Measurements from ENCODE around the gene C10orf120. TPM values are rescaled to one million over a fixed set of nuclear protein-coding genes. Genes with fewer than 3 reads are reported as not detected.

Gene C10orf120
- total and polyA plus RNA-seq, 2 experiments from 2014 or later, result not detected

DNA sequence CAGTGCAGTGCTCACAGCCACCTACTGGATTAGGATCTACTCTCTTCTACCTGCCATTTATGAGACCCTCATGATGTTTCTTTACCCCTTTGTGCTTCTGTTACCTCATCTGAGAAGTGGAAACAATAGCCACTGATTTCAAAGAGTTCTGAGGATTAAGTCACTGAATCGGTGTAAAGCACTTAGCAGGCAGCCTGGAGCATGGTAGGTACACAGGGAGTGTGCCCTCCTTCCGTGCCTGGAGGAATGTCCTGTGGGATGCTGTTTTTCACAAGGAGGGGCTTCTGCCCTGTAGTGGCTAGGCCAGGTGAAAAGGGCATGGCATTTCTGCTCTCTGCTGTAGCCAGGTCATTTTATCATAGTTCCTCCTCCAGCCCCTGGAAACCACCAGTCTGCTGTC lies 44.6 kb upstream of the C10orf120 start:
- Mint-ChIP-seq H3K4me3 (no peak overlapping the region), H3K36me3 (ENCODE audit: low read depth) (no peaks in the 10 kb centered on the region), H3K27ac (no peak overlapping the region), H3K27me3 (ENCODE audit: insufficient read depth, low read depth, poor library complexity) (peaks cover 8% of the 10 kb centered on the region), H3K9me3 (no peaks in the 10 kb centered on the region), H3K4me1 (no peaks in the 10 kb centered on the region)
- Histone ChIP-seq H3K4me3 (no peak overlapping the region), H2AFZ (peak overlapping the region; percentile 23; the same call in 1 of the 2 replicates), H3K27me3 (ENCODE audit: insufficient read depth) (no peaks in the 10 kb centered on the region), H3K36me3 (ENCODE audit: insufficient read depth) (no peaks in the 10 kb centered on the region), H3K9me2 (ENCODE audit: insufficient read depth) (no peaks in the 10 kb centered on the region), H3F3A (replicated peaks; ENCODE audit: low read depth) (no peaks in the 10 kb centered on the region), H3K79me2 (replicated peaks; ENCODE audit: insufficient read depth) (no peaks in the 10 kb centered on the region), H3K27ac (ENCODE audit: low read depth) (no peak overlapping the region), H4K20me1 (replicated peaks; ENCODE audit: insufficient read depth) (no peaks in the 10 kb centered on the region), H3K4me1 (ENCODE audit: insufficient read depth) (no peaks in the 10 kb centered on the region), H3K4me2 (no peak overlapping the region)
- TF ChIP-seq ZNF331 (CRISPR knock-in tag; IDR thresholded peaks at IDR 0.05; ENCODE audit: low read depth), result no peak
- no peak for TF ChIP-seq CTCF (conservative IDR thresholded peaks at IDR 0.05; ENCODE audit: low read depth in 2 of 2)
- no peak for TF ChIP-seq CREB1 (CRISPR knock-in tag; IDR thresholded peaks at IDR 0.05; ENCODE audit: low read depth)
- TF ChIP-seq EZH2phosphoT487 (IDR thresholded peaks at IDR 0.05; ENCODE audit: unreplicated experiment), result no peak
- TF ChIP-seq POLR2AphosphoS5 (IDR thresholded peaks at IDR 0.05; ENCODE audit: low read depth), result no peak
- no peak for TF ChIP-seq ZNF114 (CRISPR knock-in tag; IDR thresholded peaks at IDR 0.05)
- TF ChIP-seq, protein P1, sequence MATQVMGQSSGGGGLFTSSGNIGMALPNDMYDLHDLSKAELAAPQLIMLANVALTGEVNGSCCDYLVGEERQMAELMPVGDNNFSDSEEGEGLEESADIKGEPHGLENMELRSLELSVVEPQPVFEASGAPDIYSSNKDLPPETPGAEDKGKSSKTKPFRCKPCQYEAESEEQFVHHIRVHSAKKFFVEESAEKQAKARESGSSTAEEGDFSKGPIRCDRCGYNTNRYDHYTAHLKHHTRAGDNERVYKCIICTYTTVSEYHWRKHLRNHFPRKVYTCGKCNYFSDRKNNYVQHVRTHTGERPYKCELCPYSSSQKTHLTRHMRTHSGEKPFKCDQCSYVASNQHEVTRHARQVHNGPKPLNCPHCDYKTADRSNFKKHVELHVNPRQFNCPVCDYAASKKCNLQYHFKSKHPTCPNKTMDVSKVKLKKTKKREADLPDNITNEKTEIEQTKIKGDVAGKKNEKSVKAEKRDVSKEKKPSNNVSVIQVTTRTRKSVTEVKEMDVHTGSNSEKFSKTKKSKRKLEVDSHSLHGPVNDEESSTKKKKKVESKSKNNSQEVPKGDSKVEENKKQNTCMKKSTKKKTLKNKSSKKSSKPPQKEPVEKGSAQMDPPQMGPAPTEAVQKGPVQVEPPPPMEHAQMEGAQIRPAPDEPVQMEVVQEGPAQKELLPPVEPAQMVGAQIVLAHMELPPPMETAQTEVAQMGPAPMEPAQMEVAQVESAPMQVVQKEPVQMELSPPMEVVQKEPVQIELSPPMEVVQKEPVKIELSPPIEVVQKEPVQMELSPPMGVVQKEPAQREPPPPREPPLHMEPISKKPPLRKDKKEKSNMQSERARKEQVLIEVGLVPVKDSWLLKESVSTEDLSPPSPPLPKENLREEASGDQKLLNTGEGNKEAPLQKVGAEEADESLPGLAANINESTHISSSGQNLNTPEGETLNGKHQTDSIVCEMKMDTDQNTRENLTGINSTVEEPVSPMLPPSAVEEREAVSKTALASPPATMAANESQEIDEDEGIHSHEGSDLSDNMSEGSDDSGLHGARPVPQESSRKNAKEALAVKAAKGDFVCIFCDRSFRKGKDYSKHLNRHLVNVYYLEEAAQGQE (IDR thresholded peaks at IDR 0.05; ENCODE audit: unreplicated experiment), result no peak
- TF ChIP-seq, protein P2, sequence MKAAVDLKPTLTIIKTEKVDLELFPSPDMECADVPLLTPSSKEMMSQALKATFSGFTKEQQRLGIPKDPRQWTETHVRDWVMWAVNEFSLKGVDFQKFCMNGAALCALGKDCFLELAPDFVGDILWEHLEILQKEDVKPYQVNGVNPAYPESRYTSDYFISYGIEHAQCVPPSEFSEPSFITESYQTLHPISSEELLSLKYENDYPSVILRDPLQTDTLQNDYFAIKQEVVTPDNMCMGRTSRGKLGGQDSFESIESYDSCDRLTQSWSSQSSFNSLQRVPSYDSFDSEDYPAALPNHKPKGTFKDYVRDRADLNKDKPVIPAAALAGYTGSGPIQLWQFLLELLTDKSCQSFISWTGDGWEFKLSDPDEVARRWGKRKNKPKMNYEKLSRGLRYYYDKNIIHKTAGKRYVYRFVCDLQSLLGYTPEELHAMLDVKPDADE (IDR thresholded peaks at IDR 0.05), result no peak
- no peak for TF ChIP-seq STAT1 (IDR thresholded peaks at IDR 0.05; ENCODE audit: unreplicated experiment)
- TF ChIP-seq EZH2 (IDR thresholded peaks at IDR 0.05; ENCODE audit: low read depth, unreplicated experiment), result no peak
- TF ChIP-seq, protein P3, sequence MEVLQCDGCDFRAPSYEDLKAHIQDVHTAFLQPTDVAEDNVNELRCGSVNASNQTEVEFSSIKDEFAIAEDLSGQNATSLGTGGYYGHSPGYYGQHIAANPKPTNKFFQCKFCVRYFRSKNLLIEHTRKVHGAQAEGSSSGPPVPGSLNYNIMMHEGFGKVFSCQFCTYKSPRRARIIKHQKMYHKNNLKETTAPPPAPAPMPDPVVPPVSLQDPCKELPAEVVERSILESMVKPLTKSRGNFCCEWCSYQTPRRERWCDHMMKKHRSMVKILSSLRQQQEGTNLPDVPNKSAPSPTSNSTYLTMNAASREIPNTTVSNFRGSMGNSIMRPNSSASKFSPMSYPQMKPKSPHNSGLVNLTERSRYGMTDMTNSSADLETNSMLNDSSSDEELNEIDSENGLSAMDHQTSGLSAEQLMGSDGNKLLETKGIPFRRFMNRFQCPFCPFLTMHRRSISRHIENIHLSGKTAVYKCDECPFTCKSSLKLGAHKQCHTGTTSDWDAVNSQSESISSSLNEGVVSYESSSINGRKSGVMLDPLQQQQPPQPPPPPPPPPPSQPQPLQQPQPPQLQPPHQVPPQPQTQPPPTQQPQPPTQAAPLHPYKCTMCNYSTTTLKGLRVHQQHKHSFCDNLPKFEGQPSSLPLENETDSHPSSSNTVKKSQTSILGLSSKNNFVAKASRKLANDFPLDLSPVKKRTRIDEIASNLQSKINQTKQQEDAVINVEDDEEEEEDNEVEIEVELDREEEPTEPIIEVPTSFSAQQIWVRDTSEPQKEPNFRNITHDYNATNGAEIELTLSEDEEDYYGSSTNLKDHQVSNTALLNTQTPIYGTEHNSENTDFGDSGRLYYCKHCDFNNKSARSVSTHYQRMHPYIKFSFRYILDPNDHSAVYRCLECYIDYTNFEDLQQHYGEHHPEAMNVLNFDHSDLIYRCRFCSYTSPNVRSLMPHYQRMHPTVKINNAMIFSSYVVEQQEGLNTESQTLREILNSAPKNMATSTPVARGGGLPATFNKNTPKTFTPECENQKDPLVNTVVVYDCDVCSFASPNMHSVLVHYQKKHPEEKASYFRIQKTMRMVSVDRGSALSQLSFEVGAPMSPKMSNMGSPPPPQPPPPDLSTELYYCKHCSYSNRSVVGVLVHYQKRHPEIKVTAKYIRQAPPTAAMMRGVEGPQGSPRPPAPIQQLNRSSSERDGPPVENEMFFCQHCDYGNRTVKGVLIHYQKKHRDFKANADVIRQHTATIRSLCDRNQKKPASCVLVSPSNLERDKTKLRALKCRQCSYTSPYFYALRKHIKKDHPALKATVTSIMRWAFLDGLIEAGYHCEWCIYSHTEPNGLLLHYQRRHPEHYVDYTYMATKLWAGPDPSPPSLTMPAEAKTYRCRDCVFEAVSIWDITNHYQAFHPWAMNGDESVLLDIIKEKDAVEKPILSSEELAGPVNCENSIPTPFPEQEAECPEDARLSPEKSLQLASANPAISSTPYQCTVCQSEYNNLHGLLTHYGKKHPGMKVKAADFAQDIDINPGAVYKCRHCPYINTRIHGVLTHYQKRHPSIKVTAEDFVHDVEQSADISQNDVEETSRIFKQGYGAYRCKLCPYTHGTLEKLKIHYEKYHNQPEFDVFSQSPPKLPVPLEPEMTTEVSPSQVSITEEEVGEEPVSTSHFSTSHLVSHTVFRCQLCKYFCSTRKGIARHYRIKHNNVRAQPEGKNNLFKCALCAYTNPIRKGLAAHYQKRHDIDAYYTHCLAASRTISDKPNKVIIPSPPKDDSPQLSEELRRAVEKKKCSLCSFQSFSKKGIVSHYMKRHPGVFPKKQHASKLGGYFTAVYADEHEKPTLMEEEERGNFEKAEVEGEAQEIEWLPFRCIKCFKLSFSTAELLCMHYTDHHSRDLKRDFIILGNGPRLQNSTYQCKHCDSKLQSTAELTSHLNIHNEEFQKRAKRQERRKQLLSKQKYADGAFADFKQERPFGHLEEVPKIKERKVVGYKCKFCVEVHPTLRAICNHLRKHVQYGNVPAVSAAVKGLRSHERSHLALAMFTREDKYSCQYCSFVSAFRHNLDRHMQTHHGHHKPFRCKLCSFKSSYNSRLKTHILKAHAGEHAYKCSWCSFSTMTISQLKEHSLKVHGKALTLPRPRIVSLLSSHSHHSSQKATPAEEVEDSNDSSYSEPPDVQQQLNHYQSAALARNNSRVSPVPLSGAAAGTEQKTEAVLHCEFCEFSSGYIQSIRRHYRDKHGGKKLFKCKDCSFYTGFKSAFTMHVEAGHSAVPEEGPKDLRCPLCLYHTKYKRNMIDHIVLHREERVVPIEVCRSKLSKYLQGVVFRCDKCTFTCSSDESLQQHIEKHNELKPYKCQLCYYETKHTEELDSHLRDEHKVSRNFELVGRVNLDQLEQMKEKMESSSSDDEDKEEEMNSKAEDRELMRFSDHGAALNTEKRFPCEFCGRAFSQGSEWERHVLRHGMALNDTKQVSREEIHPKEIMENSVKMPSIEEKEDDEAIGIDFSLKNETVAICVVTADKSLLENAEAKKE (CRISPR knock-in tag; IDR thresholded peaks at IDR 0.05), result no peak
- no peak for TF ChIP-seq JUNB (IDR thresholded peaks at IDR 0.05; ENCODE audit: unreplicated experiment)
- TF ChIP-seq NANOG (IDR thresholded peaks at IDR 0.05; ENCODE audit: borderline replicate concordance), result no peak
- ATAC-seq (peak; percentile 54), DNase-seq (ENCODE audit: low spot score) (no peak)

All from GM23338 (cell line).